Tibial nerve (tissue), 3 donors: ENCODE data around the gene SMAD2.

Experiments
- CTCF ChIP-seq, 5 experiments: fragments of 200-600 bp in 3 of 5; fragments of 450-650 bp in 2 of 5; sonication (generic) in 3 of 5; IDR thresholded peaks; one replicate each; pipeline ENCODE4 v1.5.1; 2016 to 2019; ENCODE audit warnings: antibody characterized with exemption in 5 of 5, mild to moderate bottlenecking in 3 of 5, moderate library complexity in 2 of 5
- POLR2A ChIP-seq, 2 donors: fragments of 450-650 bp; IDR thresholded peaks; one replicate each; pipeline ENCODE4 v1.6.1; 2017; ENCODE audit warnings: antibody characterized with exemption in 2 of 2, mild to moderate bottlenecking in 2 of 2, moderate library complexity in 2 of 2

- TF ChIP-seq CTCF (IDR thresholded peaks at IDR 0.05) = no peak
- TF ChIP-seq POLR2A (IDR thresholded peaks at IDR 0.05) = no peak
Observed at GRCh38 chr18:47919916-47920315, 10.5 kb downstream of the SMAD2 start.
